SK-N-MC (cell line): ENCODE measurements around the gene BABAM2.

ENCODE experiments used
- EZH2 ChIP-seq: fragments of 200-600 bp; sonication (generic); IDR thresholded peaks from one replicate; pipeline ENCODE4 v1.6.1; 2017; ENCODE audit warnings: antibody characterized with exemption
- POLR2AphosphoS5 ChIP-seq: IDR thresholded peaks from 2 replicates; pipeline ENCODE4 v1.6.1; 2012; ENCODE audit warnings: mild to moderate bottlenecking, low read depth, low read length, borderline replicate concordance

DNA sequence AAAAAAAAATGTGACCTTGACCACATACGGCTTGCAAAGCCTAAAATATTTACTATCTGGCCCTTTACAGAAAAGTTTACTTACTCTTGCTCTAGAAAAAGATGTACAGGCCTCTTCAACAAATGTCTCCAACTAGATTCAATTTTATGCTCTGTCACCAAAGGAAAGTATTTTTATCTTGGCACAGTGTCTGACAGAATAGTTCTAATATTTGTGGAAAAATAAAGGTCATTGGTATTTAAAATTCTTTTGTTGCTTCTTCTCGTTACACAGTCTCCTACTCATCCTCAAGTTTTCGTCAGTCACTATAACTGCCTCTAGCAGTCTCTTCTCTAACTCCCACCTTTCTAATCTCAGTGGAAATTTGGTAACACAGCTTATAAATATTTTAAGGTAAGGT, 1.7 kb upstream of the BABAM2 start:
- no peak for TF ChIP-seq EZH2
- TF ChIP-seq POLR2AphosphoS5 = no peak
